ENCODE data around the gene FTHL17. TPM values are rescaled to one million over a fixed set of nuclear protein-coding genes. Genes with fewer than 3 reads are reported as not detected.

Gene FTHL17
- total RNA-seq, 1 donor from 2014 or later = not detected

DNA sequence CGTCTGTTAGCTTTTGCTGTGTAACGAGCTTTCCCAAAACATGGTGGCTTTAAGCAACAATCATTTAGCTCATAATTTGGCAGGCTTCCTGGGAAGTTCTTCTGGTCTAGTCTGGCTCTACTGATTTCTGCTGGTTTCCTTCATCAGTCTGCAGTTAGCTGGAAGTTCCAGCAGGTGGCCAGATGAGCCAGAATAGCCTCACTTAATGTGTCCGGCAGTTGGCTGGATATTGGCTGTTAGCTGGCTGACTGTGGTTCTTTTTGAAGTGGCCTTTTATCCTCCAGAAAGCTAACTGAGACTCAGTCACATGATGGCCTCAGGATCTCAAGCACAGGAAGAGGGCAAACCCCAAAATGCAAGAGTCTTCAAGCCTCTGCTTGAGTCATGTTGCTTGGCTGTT is 34.9 kb downstream of the FTHL17 start:
- no peak for DNase-seq
- ATAC-seq (ENCODE audit: low read depth) = peak; percentile 42
- no peak overlapping the region for H3K27ac Mint-ChIP-seq
- no peaks in the 10 kb centered on the region for H3K9me3 Mint-ChIP-seq
- intact Hi-C loops (cut with micrococcal nuclease) = loop anchor here (5.0 kb wide), 1 partner anchor 300 kb away; no protein-coding TSS in a partner anchor
- no peak for TF ChIP-seq CTCF (IDR thresholded peaks at IDR 0.05)
- H3K27me3 Mint-ChIP-seq = no peaks in the 10 kb centered on the region
- H3K4me3 Mint-ChIP-seq = no peak overlapping the region
- no peaks in the 10 kb centered on the region for H3K36me3 Mint-ChIP-seq (ENCODE audit: low read depth)
- peaks cover 2% of the 10 kb centered on the region for H3K4me1 Mint-ChIP-seq
- ChIA-PET POLR2A (no interaction called here), CTCF (interaction anchor here (0.9 to 5.9 kb wide), 14 partner anchors 9 to 620 kb away, joined by 3 to 110 read pairs (median 4); no protein-coding TSS in a partner anchor)

- no peak for DNase-seq
- no peak for TF ChIP-seq CTCF (IDR thresholded peaks at IDR 0.05)
- Mint-ChIP-seq H3K9me3 (no peaks in the 10 kb centered on the region), H3K4me1 (no peaks in the 10 kb centered on the region), H3K27ac (no peak overlapping the region), H3K36me3 (ENCODE audit: low read depth) (no peaks in the 10 kb centered on the region), H3K27me3 (peaks cover 6% of the 10 kb centered on the region), H3K4me3 (no peak overlapping the region)
- intact Hi-C loops (cut with micrococcal nuclease) = no loop called here
- ChIA-PET CTCF (interaction anchor here (0.6 to 2.2 kb wide), 2 partner anchors 10 to 12 kb away, joined by 3 to 7 read pairs; no protein-coding TSS in a partner anchor), POLR2A (no interaction called here)
- no peak for ATAC-seq (ENCODE audit: low read depth)
Observed at GRCh38 chrX:31027351-31027750, 44.5 kb downstream of the FTHL17 start.

DNA sequence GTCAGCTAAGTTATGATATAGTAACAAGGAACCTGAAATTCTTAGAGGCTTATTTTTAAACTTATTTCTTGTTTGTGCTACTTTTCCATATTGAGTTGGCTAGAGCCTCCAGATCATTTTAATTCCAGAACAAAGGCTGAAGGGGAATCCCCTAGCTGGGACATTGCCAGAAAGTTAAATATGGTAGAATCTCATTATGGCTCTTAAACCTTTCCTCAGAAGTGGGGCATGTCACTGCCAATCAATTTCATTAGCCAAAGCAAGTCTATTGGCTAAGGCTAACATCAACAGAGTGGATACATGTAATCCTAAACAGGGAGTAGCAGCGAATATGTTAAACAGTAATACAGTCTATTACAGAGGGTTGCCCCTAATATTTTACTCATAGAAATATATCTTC is 47.0 kb downstream of the FTHL17 start:
- H3K4me1 Mint-ChIP-seq = no peaks in the 10 kb centered on the region
- DNase-seq (no peak), ATAC-seq (ENCODE audit: low read depth) (no peak)
- CTCF ChIA-PET = no interaction called here
- no peak overlapping the region for H3K4me3 Mint-ChIP-seq
- H3K36me3 Mint-ChIP-seq (ENCODE audit: low read depth) = no peaks in the 10 kb centered on the region
- H3K9me3 Mint-ChIP-seq = no peaks in the 10 kb centered on the region
- intact Hi-C loops (cut with micrococcal nuclease) = no loop called here
- H3K27me3 Mint-ChIP-seq = peaks cover 1% of the 10 kb centered on the region
- POLR2A ChIA-PET = no interaction called here
- no peak for TF ChIP-seq CTCF (IDR thresholded peaks at IDR 0.05)
- no peak overlapping the region for H3K27ac Mint-ChIP-seq

GRCh38 chrX:31021537-31021936 is 50.3 kb downstream of the FTHL17 start:
- ChIA-PET POLR2A (no interaction called here), CTCF (interaction anchor here (1.2 kb wide), 1 partner anchor 15 kb away, joined by 3 read pairs; no protein-coding TSS in a partner anchor)
- no peaks in the 10 kb centered on the region for H3K9me3 Mint-ChIP-seq
- intact Hi-C loops (cut with micrococcal nuclease) = no loop called here
- no peaks in the 10 kb centered on the region for H3K36me3 Mint-ChIP-seq (ENCODE audit: low read depth)
- no peaks in the 10 kb centered on the region for H3K4me1 Mint-ChIP-seq
- H3K27me3 Mint-ChIP-seq = no peaks in the 10 kb centered on the region
- ATAC-seq (ENCODE audit: low read depth) (no peak), DNase-seq (no peak)
- H3K4me3 Mint-ChIP-seq = no peak overlapping the region
- no peak overlapping the region for H3K27ac Mint-ChIP-seq
- TF ChIP-seq CTCF (IDR thresholded peaks at IDR 0.05) = no peak

Other genes with a start within 250 kb of the FTHL17 start
- gene TAB3, start 182.8 kb downstream of the FTHL17 start, total RNA-seq = 21.7 and 23.9 TPM in 2 replicates